SK-N-SH (cell line): ENCODE data around the gene KIR2DL1.

ENCODE experiments used
- CTCF ChIP-seq: fragments of 200-600 bp; sonication (generic); IDR thresholded peaks from 2 replicates; pipeline ENCODE4 v1.6.1; 2017; ENCODE audit warnings: antibody characterized with exemption, mild to moderate bottlenecking, moderate library complexity
- EP300 ChIP-seq, 2 experiments: IDR thresholded peaks; 2 replicates each; pipeline versions ENCODE4 v1.4.0 to v1.6.1; 2012; ENCODE audit warnings: borderline replicate concordance in 1 of 2, low read depth in 1 of 2, low read length in 1 of 2
- EZH2phosphoT487 ChIP-seq: fragments of 200-600 bp; sonication (generic); IDR thresholded peaks from 2 replicates; pipeline ENCODE4 v1.6.1; 2017; ENCODE audit warnings: low read depth, mixed run types, mild to moderate bottlenecking, antibody characterized with exemption, moderate library complexity, borderline replicate concordance
- IRF3 ChIP-seq: fragments of 150-350 bp; IDR thresholded peaks from 2 replicates; pipeline ENCODE4 v1.6.1; 2016; ENCODE audit warnings: mild to moderate bottlenecking, low read depth, low read length
- MXI1 ChIP-seq: IDR thresholded peaks from 2 replicates; pipeline ENCODE4 v1.6.1; 2012; ENCODE audit warnings: mild to moderate bottlenecking, low read depth, low read length, improper control_type of control experiment
- NRF1 ChIP-seq: IDR thresholded peaks from 2 replicates; pipeline ENCODE4 v1.6.1; 2012; ENCODE audit warnings: low read depth, mild to moderate bottlenecking, low read length
- POLR2AphosphoS5 ChIP-seq: IDR thresholded peaks from 2 replicates; pipeline ENCODE4 v1.6.1; 2012; ENCODE audit warnings: low read depth, low read length
- TAF1 ChIP-seq: IDR thresholded peaks from 2 replicates; pipeline ENCODE4 v1.6.1; 2012; ENCODE audit warnings: low read depth, mild to moderate bottlenecking, low read length, moderate library complexity, borderline replicate concordance

DNA sequence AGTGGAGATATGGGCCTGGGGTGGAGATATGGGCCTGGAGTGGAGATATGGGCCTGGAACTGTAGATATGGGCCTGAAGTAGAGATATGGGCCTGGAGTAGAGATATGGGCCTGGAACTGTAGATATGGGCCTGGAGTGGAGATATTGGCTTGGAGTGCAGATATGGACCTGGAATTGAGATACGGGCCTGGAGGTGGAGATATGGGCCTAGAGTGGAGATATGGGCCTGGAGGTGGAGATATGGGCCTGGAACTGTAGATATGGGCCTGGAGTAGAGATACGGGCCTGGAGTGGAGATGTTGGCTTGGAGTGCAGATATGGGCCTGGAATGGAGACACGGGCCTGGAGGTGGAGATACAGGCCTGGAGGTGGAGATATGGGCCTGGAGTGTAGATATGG lies 44.9 kb upstream of the KIR2DL1 start:
- no peak for TF ChIP-seq EP300 (IDR thresholded peaks at IDR 0.05; ENCODE audit: borderline replicate concordance in 1 of 2, low read depth in 1 of 2, low read length in 1 of 2)
- TF ChIP-seq EZH2phosphoT487, result no peak
- no peak for TF ChIP-seq CTCF
- TF ChIP-seq IRF3, result no peak
- TF ChIP-seq POLR2AphosphoS5, result no peak
- no peak for TF ChIP-seq TAF1
- no peak for TF ChIP-seq MXI1
- no peak for TF ChIP-seq NRF1
